WERI-Rb-1 (cell line): ENCODE measurements around the gene HS6ST1.

Experiments
- DNase-seq: peaks from one replicate; pipeline ENCODE4 v3.0.0-alpha.2; 2020
- H3K27ac ChIP-seq: fragments of 250-450 bp; sonication (Bioruptor Pico); 2 replicates; pipeline ENCODE4 v1.5.1; 2020; ENCODE audit warnings: mild to moderate bottlenecking, moderate library complexity
- H3K27me3 ChIP-seq: fragments of 250-450 bp; sonication (Bioruptor Pico); 2 replicates; pipeline ENCODE4 v1.5.1; 2021; ENCODE audit warnings: mild to moderate bottlenecking, low read depth, moderate library complexity; ENCODE audit not compliant: insufficient read depth, severe bottlenecking
- H3K36me3 ChIP-seq: fragments of 250-450 bp; sonication (Bioruptor Pico); 2 replicates; pipeline ENCODE4 v1.5.1; 2020; ENCODE audit warnings: mild to moderate bottlenecking, moderate library complexity
- H3K4me3 ChIP-seq: 2 replicates; pipeline ENCODE4 v1.5.1; 2011; ENCODE audit warnings: low read depth, mild to moderate bottlenecking, control low read depth, low read length
- H3K9me3 ChIP-seq: fragments of 250-450 bp; sonication (Bioruptor Pico); 2 replicates; pipeline ENCODE4 v1.5.1; 2021; ENCODE audit warnings: mild to moderate bottlenecking, moderate library complexity; ENCODE audit not compliant: severe bottlenecking
- CTCF ChIP-seq: IDR thresholded peaks from 2 replicates; pipeline ENCODE4 v1.5.1; 2011; ENCODE audit warnings: low read depth, mild to moderate bottlenecking, control low read depth, inconsistent platforms, low read length

The HS6ST1 gene

GRCh38 chr2:128354161-128354560 lies 35.5 kb upstream of the HS6ST1 start:
- Histone ChIP-seq H3K4me3 (no peak overlapping the region), H3K36me3 (no peaks in the 10 kb centered on the region), H3K27me3 (no peaks in the 10 kb centered on the region), H3K27ac (no peak overlapping the region), H3K9me3 (peaks cover 17% of the 10 kb centered on the region)
- no peak for DNase-seq
- TF ChIP-seq CTCF, result no peak

GRCh38 chr2:128350736-128351135 lies 32.1 kb upstream of the HS6ST1 start:
- no peak for TF ChIP-seq CTCF
- Histone ChIP-seq H3K9me3 (peaks cover 17% of the 10 kb centered on the region), H3K4me3 (no peak overlapping the region), H3K27me3 (no peaks in the 10 kb centered on the region), H3K27ac (peak overlapping the region; percentile 15; the same call in 1 of the 2 replicates), H3K36me3 (no peaks in the 10 kb centered on the region)
- peak; percentile 51 for DNase-seq

DNA sequence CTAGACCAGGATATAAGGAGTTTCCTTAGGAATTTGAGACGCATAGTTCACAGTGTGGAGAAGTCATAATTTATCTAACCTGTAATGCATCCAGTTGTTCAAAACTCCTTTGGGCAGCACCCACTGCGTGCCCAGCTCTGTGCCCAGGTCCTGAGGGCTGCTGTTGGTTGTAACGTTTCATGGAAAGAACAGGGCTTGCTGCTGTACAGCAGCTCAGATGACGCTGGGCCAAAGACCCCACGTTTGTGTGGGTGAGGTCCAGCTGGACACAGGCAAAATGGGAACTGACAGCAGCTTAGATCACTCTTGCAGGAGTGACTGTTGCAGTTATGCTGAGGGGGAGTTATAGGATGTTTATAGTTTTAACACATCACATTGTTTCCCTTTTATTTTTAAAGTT lies 30.0 kb upstream of the HS6ST1 start:
- no peak overlapping the region for H3K27ac ChIP-seq
- no peak for DNase-seq
- H3K9me3 ChIP-seq, result peaks cover 18% of the 10 kb centered on the region
- TF ChIP-seq CTCF, result no peak
- H3K36me3 ChIP-seq, result no peaks in the 10 kb centered on the region
- no peaks in the 10 kb centered on the region for H3K27me3 ChIP-seq
- no peak overlapping the region for H3K4me3 ChIP-seq

DNA sequence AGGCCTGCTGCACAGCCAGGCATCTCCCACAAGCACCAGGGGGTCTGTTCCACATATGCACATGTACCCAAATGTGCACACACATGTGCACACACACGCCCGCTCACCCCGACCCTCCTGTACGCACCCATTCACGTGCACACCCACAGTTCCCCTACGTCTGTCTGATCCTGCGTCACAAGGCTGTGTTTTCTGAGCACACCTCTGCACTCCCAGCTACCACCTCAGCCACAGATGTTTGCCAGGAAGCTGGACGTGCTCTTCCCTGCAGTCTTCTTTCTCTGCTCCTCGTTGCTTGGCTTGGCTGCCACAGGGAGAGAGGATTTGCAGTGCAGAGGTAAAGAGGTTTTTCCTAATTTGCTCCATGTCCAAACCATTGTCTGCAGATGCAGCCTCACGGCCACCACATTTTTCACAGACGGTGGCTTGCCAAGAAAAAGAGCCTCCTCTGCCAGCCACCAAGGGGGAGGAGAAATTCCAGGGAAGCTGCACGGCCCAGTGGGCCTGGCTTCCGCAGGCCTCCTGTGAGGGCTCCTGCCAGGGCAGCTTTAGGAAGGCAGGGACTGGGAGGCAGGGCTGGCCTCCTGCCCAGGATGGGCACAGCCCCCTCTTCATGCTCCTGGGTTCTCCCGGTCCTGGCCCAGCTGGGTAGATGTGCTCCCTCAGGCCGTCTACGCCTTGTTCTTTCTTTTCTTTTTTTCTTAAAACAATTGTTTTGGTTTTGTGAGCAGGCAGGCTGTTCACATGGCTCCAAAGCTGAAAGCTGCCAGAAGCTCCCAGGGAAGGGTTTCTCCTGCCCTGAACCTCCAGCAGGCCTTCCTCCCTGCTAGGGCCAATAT lies 29.3 kb upstream of the HS6ST1 start:
- no peaks in the 10 kb centered on the region for H3K36me3 ChIP-seq
- DNase-seq, result no peak
- no peak overlapping the region for H3K4me3 ChIP-seq
- TF ChIP-seq CTCF, result no peak
- no peak overlapping the region for H3K27ac ChIP-seq
- no peaks in the 10 kb centered on the region for H3K27me3 ChIP-seq
- H3K9me3 ChIP-seq, result peaks cover 22% of the 10 kb centered on the region

- Histone ChIP-seq H3K27me3 (no peaks in the 10 kb centered on the region), H3K9me3 (peaks cover 16% of the 10 kb centered on the region), H3K27ac (no peak overlapping the region), H3K4me3 (no peak overlapping the region), H3K36me3 (no peaks in the 10 kb centered on the region)
- no peak for DNase-seq
- no peak for TF ChIP-seq CTCF
Observed at GRCh38 chr2:128347171-128347558, 28.5 kb upstream of the HS6ST1 start.
